Measurements from ENCODE around the gene AGAP1.

- TF ChIP-seq CTCF (IDR thresholded peaks at IDR 0.05) (no peak), POLR2A (IDR thresholded peaks at IDR 0.05) (no peak)
Measured at GRCh38 chr2:235864302-235864701, 370.5 kb downstream of the AGAP1 start.

All from right lobe of liver (tissue), 4 donors.